ENCODE data around the gene ARHGDIG.

ARHGDIG gene

GRCh38 chr16:280552-280951 is at the start of gene ARHGDIG:
ARHGDIG (plus strand) TSS chr16:280591; CDS start chr16:280681, 90 bp downstream.
- TF ChIP-seq GATA2 (IDR thresholded peaks at IDR 0.05; ENCODE audit: low read depth, low read length), result no peak
- TF ChIP-seq GATA3 (IDR thresholded peaks at IDR 0.05; ENCODE audit: low read depth, low read length), result no peak

- no peak for TF ChIP-seq GATA3 (IDR thresholded peaks at IDR 0.05; ENCODE audit: low read depth, low read length)
These were observed 49.4 kb upstream of the ARHGDIG start for GRCh38 chr16:230949-231348.

GRCh38 chr16:234468-235305 is 45.7 kb upstream of the ARHGDIG start, which contains the start of gene FAM234A:
FAM234A (plus strand) TSS chr16:234821; CDS start chr16:254414, 19,593 bp downstream.
- TF ChIP-seq GATA3 (IDR thresholded peaks at IDR 0.05; ENCODE audit: low read depth, low read length), result no peak
- no peak for TF ChIP-seq GATA2 (IDR thresholded peaks at IDR 0.05; ENCODE audit: low read depth, low read length)

DNA sequence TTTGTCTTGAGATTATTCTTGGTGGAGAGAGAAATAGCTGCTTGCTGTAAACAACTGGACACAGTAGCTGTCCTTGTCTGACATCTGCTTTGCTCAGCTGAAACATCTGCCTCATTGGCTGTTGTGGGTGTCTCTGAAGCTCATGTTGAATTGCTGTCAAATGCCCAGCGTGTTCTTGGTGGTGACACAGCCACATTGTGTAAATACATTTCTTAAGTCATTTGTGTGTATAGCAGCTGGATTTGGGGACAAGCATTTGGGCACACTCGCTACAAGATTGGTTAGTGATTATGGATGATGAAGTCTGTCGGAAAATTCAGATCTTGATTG is 40.5 kb upstream of the ARHGDIG start:
- TF ChIP-seq GATA2 (IDR thresholded peaks at IDR 0.05; ENCODE audit: low read depth, low read length) (no peak), GATA3 (IDR thresholded peaks at IDR 0.05; ENCODE audit: low read depth, low read length) (no peak)

DNA sequence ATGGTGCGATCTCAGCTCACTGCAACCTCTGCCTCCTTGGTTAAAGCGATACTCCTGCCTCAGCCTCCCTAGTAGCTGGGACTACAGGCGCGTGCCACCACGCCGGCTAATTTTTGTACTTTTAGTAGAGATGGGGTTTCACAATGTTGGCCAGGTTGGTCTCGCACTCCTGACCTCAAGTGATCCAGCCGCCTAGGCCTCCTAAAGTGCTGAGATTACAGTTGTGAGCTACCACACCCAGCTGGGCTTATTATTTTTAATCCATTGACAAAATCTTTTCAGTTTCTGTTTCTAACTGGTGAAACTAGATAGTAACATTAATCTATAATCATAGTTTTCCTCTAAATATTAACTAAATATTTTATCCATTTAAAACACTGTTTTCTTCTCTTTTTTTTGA is 39.8 kb upstream of the ARHGDIG start:
- TF ChIP-seq GATA3 (IDR thresholded peaks at IDR 0.05; ENCODE audit: low read depth, low read length) (no peak), GATA2 (IDR thresholded peaks at IDR 0.05; ENCODE audit: low read depth, low read length) (no peak)

- TF ChIP-seq GATA2 (IDR thresholded peaks at IDR 0.05; ENCODE audit: low read depth, low read length) (no peak), GATA3 (IDR thresholded peaks at IDR 0.05; ENCODE audit: low read depth, low read length) (no peak)
These were observed 38.1 kb upstream of the ARHGDIG start for GRCh38 chr16:242281-242680.

- TF ChIP-seq GATA3 (IDR thresholded peaks at IDR 0.05; ENCODE audit: low read depth, low read length) (no peak), GATA2 (IDR thresholded peaks at IDR 0.05; ENCODE audit: low read depth, low read length) (no peak)
These were observed 37.0 kb upstream of the ARHGDIG start for GRCh38 chr16:243348-243747.

GRCh38 chr16:245105-245504 is 35.3 kb upstream of the ARHGDIG start:
- no peak for TF ChIP-seq GATA3 (IDR thresholded peaks at IDR 0.05; ENCODE audit: low read depth, low read length)
- no peak for TF ChIP-seq GATA2 (IDR thresholded peaks at IDR 0.05; ENCODE audit: low read depth, low read length)

- TF ChIP-seq GATA3 (IDR thresholded peaks at IDR 0.05; ENCODE audit: low read depth, low read length), result no peak
- no peak for TF ChIP-seq GATA2 (IDR thresholded peaks at IDR 0.05; ENCODE audit: low read depth, low read length)
These were observed 33.4 kb upstream of the ARHGDIG start for GRCh38 chr16:247027-247426.

DNA sequence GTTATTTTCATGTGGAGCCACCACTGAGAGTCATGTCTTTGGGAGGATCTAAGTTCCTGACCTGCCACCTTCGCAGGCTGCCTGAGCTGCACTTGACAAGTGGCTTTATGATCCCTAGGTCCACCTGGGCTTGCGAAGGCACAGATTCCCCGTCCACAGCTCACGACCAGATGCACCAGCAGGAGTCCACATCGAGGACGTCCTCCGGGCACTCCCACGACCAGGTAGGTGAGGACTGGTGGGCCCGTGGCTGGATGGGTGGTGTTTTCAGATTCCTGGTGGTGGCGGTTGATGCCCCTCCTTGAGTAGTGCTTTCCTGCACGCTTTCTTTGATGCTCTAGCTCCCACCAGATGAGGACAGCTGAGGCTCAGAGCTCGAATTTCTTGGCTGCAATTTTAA is 31.0 kb upstream of the ARHGDIG start:
- no peak for TF ChIP-seq GATA3 (IDR thresholded peaks at IDR 0.05; ENCODE audit: low read depth, low read length)
- no peak for TF ChIP-seq GATA2 (IDR thresholded peaks at IDR 0.05; ENCODE audit: low read depth, low read length)

DNA sequence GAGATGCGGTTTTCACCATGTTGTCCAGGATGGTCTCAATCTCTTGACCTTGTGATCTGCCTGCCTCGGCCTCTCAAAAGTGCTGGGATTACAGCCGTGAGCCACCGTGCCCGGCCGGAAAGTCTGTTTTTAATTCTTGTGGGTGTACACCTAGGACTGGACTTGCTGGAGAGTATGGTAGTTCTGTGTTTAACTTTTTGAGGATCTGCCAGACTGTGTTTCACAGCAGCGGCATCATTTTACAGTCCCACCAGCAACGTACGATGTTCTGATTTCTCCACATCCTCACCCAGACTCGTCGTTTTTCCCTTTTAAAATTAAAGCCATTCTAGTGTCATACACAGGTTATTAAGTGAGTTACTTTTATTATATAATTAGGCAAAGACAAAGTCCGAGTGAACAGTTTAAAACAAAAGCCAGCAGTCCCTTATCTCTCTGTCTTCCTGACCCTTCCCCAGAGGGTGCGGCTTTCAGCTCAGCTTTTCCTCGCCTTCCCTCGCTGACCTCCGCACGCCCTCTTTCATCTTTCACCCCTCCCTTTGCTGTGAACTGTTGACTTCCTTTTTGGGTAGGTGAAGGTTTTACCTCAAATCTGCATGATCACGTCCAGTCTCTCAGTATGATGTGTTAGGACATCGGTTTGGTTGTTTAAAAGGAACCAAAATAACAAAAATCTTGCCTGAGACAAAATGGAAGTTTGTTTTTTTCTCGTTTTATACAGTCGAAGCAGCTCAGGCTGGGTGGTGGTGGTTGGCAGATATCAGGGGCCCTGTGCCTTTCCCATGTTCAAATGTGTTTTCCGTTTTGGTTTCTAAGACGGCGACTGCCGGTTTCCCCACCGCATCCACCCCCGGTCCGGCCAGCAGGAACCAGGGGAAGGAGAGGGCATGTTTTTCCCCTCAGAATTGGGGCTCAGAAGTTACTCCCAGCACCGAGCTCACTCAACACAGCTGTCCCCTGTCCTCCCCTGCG is 27.7 kb upstream of the ARHGDIG start:
- TF ChIP-seq GATA2 (IDR thresholded peaks at IDR 0.05; ENCODE audit: low read depth, low read length) (no peak), GATA3 (IDR thresholded peaks at IDR 0.05; ENCODE audit: low read depth, low read length) (no peak)

- TF ChIP-seq GATA3 (IDR thresholded peaks at IDR 0.05; ENCODE audit: low read depth, low read length), result no peak
- no peak for TF ChIP-seq GATA2 (IDR thresholded peaks at IDR 0.05; ENCODE audit: low read depth, low read length)
These were observed 26.6 kb upstream of the ARHGDIG start for GRCh38 chr16:253833-254232.

DNA sequence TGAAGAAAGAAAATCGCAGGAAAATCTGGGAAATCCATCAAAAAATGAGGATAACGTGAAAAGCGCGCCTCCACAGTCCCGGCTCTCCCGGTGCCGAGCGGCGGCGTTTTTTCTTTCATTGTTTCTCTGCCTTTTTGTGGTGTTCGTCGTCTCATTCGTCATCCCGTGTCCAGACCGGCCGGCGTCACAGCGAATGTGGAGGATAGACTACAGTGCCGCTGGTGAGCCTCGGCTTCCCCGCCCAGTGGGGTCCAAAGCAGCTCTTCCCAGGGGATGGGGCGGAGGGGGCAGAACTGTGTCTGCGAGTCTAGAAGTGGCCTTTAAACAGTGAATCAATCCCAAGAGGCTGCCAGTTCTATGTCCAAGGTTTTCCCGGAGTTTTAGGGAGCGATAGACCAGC is 25.9 kb upstream of the ARHGDIG start:
- TF ChIP-seq GATA3 (IDR thresholded peaks at IDR 0.05; ENCODE audit: low read depth, low read length), result no peak
- no peak for TF ChIP-seq GATA2 (IDR thresholded peaks at IDR 0.05; ENCODE audit: low read depth, low read length)

DNA sequence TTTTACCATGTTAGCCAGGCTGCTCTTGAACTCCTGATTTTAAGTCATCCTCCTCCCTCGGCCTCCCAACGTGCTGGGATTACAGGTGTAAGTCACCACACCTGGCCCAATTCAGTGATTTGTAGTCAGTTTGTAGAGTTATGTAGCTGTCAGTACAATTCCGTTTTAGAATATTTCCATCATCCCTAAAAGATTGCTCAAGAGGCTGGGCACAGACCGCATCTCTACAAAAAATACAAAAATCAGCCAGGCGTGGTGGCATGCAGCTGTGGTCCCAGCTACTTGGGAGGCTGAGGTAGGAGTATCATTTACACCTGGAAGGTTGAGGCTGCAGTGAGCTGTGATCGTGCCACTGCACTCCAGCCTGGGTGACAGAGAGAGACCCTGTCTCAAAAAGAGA is 25.2 kb upstream of the ARHGDIG start:
- TF ChIP-seq GATA3 (IDR thresholded peaks at IDR 0.05; ENCODE audit: low read depth, low read length) (no peak), GATA2 (IDR thresholded peaks at IDR 0.05; ENCODE audit: low read depth, low read length) (no peak)

Data from SH-SY5Y (cell line).